ENCODE data around the gene C12orf42. TPM values are rescaled to one million over a fixed set of nuclear protein-coding genes. Genes with fewer than 3 reads are reported as not detected.

Gene C12orf42
- total RNA-seq, 1 donor from 2014 or later, result not detected

DNA sequence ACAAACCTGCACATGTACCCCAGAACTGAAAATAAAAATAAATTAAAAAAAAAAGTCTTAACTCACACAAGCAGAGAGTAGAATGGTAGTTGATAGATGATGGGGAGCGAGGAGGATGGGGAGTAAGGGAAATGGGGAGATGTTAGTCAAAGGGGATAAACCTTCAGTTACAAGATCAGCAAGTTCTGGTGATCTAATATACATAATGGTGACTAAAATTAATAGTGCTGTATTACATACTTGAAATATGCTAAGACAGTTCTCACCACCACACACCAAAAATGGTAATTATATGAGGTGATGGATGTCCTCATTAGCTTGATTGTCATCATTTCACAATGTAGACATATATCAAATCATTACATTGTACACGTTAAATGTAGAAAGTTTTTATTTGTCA lies 3.2 kb upstream of the C12orf42 start:
- Mint-ChIP-seq H3K4me1 (ENCODE audit: unreplicated experiment) (peaks cover 11% of the 10 kb centered on the region), H3K27me3 (ENCODE audit: unreplicated experiment) (peaks cover 32% of the 10 kb centered on the region), H3K9me3 (ENCODE audit: unreplicated experiment) (peaks cover 3% of the 10 kb centered on the region), H3K27ac (ENCODE audit: unreplicated experiment) (no peak overlapping the region), H3K36me3 (ENCODE audit: unreplicated experiment) (no peaks in the 10 kb centered on the region), H3K4me3 (ENCODE audit: unreplicated experiment) (no peak overlapping the region)
- DNase-seq (ENCODE audit: extremely low spot score, unreplicated experiment), result no peak
- no peak for TF ChIP-seq CTCF (IDR thresholded peaks at IDR 0.05)

DNA sequence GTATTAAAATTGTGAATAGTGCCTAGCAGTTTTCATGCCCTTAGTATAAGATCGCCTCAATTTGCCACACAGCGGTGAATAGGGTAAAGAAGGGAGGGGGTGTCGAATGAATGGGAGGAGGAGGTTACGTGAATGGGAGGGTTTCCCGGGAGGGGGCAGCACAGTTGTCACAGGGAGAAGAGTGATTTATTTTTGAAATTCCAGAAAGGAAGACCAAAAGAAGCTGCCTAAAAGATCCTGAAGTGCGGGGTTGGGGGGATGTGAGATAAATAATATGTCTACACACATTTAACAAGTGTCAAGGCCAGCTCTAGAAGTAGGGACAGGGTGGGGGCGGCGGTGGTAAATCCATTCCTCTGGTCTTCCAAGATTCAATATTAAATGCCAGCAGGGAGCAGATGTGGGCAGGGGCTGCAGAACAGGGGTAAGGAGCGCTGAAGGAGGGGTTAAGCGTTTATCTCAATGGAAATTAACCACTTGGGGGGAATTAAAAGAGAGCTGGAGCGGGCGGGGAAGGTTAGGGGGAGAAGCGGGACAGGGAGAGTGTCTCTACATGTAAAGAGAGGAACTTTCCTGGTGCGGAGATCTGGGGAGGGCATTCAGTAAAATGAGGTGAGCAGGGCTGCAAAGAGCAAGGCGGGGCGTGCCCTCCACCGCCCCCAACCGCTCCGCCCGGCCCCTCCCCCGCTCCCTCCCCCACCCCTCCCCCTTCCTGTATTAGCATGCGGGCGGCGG lies 867 bp downstream of the C12orf42 start:
- peaks cover 3% of the 10 kb centered on the region for H3K9me3 Mint-ChIP-seq (ENCODE audit: unreplicated experiment)
- peaks cover 11% of the 10 kb centered on the region for H3K4me1 Mint-ChIP-seq (ENCODE audit: unreplicated experiment)
- H3K36me3 Mint-ChIP-seq (ENCODE audit: unreplicated experiment), result no peaks in the 10 kb centered on the region
- peaks cover 48% of the 10 kb centered on the region for H3K27me3 Mint-ChIP-seq (ENCODE audit: unreplicated experiment)
- no peak overlapping the region for H3K27ac Mint-ChIP-seq (ENCODE audit: unreplicated experiment)
- TF ChIP-seq CTCF (IDR thresholded peaks at IDR 0.05), result no peak
- DNase-seq (ENCODE audit: extremely low spot score, unreplicated experiment), result no peak
- peak overlapping the region; percentile 32 for H3K4me3 Mint-ChIP-seq (ENCODE audit: unreplicated experiment)

DNA sequence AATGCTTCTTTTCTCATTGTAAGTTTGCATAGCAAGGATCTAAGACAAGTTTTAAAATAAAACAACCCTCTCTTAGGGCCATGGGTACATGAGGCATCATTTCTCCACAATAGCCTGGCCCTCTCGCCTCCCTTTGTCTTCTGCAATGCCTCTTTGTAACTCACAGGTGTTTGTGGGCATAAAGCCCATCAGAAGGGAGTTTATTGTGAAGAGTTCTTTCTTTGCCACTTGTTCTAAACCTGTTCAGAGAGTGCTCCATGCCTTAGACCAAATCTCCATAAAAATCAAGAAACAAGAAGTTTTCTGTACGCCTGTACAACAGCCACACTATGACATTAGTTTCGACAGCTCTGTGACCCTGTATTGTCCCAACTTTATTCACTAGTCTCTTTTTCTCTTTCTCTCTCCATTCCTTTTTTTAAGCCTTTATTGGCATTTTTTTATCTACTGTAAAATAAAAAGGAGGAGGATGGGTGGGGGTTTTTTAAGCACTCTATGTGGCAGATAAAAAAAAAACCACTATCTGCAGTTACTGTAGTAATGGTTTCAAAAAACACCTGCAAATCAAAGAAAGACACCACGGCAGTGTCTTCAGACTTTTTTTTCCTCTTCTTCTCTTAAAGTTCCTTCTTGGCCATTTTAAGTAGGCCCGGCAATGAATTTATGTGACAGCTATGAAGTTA lies 1.6 kb downstream of the C12orf42 start:
- Mint-ChIP-seq H3K27me3 (ENCODE audit: unreplicated experiment) (peaks cover 45% of the 10 kb centered on the region), H3K9me3 (ENCODE audit: unreplicated experiment) (peaks cover 3% of the 10 kb centered on the region), H3K4me3 (ENCODE audit: unreplicated experiment) (peak overlapping the region; percentile 32)

GRCh38 chr12:103493199-103493598 lies 2.6 kb downstream of the C12orf42 start:
- no peak overlapping the region for H3K4me3 Mint-ChIP-seq (ENCODE audit: unreplicated experiment)
- no peak overlapping the region for H3K27ac Mint-ChIP-seq (ENCODE audit: unreplicated experiment)
- no peaks in the 10 kb centered on the region for H3K36me3 Mint-ChIP-seq (ENCODE audit: unreplicated experiment)
- TF ChIP-seq CTCF (IDR thresholded peaks at IDR 0.05), result no peak
- peaks cover 45% of the 10 kb centered on the region for H3K27me3 Mint-ChIP-seq (ENCODE audit: unreplicated experiment)
- H3K9me3 Mint-ChIP-seq (ENCODE audit: unreplicated experiment), result peaks cover 2% of the 10 kb centered on the region
- DNase-seq (ENCODE audit: extremely low spot score, unreplicated experiment), result no peak
- peaks cover 11% of the 10 kb centered on the region for H3K4me1 Mint-ChIP-seq (ENCODE audit: unreplicated experiment)

More for the DNA sequence above, 1.6 kb downstream of the C12orf42 start:
- peaks cover 11% of the 10 kb centered on the region for H3K4me1 Mint-ChIP-seq (ENCODE audit: unreplicated experiment)
- no peak for TF ChIP-seq CTCF (IDR thresholded peaks at IDR 0.05)
- no peak overlapping the region for H3K27ac Mint-ChIP-seq (ENCODE audit: unreplicated experiment)
- H3K36me3 Mint-ChIP-seq (ENCODE audit: unreplicated experiment), result no peaks in the 10 kb centered on the region
- DNase-seq (ENCODE audit: extremely low spot score, unreplicated experiment), result no peak

GRCh38 chr12:103482365-103482764 lies 13.4 kb downstream of the C12orf42 start:
- H3K4me3 Mint-ChIP-seq (ENCODE audit: unreplicated experiment), result no peak overlapping the region
- peaks cover 13% of the 10 kb centered on the region for H3K9me3 Mint-ChIP-seq (ENCODE audit: unreplicated experiment)
- no peaks in the 10 kb centered on the region for H3K27me3 Mint-ChIP-seq (ENCODE audit: unreplicated experiment)
- no peaks in the 10 kb centered on the region for H3K4me1 Mint-ChIP-seq (ENCODE audit: unreplicated experiment)
- no peak for TF ChIP-seq CTCF (IDR thresholded peaks at IDR 0.05)
- no peak for DNase-seq (ENCODE audit: extremely low spot score, unreplicated experiment)
- H3K36me3 Mint-ChIP-seq (ENCODE audit: unreplicated experiment), result no peaks in the 10 kb centered on the region
- H3K27ac Mint-ChIP-seq (ENCODE audit: unreplicated experiment), result no peak overlapping the region
